Right lobe of liver (tissue), 4 donors: Measurements from ENCODE around the gene SUSD6.

Experiments used
- CTCF ChIP-seq, 4 donors: fragments of 200-600 bp in 3 of 4; fragments of 450-650 bp in 1 of 4; IDR thresholded peaks; one replicate each; pipeline versions ENCODE4 v1.5.1 to v1.8.0; 2016 to 2022; ENCODE audit warnings: antibody characterized with exemption in 4 of 4, mild to moderate bottlenecking in 2 of 4
- POLR2A ChIP-seq: fragments of 450-650 bp; IDR thresholded peaks from one replicate; pipeline ENCODE4 v1.6.1; 2017; ENCODE audit warnings: antibody characterized with exemption, mild to moderate bottlenecking
- donor health status: DM: no; HTN: no; CAD: no.
- donor health status: DM: no; HTN: no; CAD: no.
- donor health status: DM: no; HTN: yes; CAD: no.

DNA sequence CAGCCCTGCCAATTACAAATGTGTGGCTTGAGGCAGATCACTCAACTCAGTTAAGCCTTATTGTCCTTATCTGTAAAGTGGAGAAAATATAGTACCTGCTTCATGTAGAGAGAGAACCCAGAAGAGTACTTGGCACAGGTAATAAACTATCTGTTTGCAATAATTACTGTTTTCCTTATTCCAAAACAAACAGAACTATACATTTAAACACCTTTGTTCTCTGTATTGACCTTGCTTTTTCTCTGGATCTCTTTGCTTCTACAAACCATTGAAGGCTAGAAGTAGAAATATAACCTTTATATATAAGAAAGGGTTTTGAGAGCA is 84.8 kb downstream of the SUSD6 start:
- TF ChIP-seq POLR2A (no peak), CTCF (IDR thresholded peaks at IDR 0.05) (no peak)
